Measurements from ENCODE around the gene GATAD2B.
"Not testable (repeated sequence)": the region's sequence is repeated elsewhere in the genome, so short reads cannot be mapped to it uniquely, and the experiment has no call there.

The GATAD2B gene

DNA sequence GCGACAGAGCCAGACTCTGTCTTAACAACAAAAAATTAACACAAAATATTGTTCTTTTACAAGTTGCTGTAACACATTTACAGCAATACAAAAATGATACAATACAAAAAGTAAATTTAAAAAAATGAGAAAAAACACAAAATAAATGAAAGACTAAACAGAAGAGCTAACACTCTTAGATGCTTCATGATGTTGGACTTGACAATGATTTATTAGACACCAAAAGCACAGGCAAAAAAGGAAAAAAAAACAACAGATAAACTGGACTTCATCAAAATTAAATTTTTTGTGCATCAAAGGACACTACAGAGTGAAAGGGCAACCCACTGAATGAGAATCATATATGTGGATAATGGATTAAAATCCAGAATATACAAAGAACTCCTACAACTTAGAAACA is 16.4 kb downstream of the GATAD2B start (continued):
- TF ChIP-seq, protein P1, sequence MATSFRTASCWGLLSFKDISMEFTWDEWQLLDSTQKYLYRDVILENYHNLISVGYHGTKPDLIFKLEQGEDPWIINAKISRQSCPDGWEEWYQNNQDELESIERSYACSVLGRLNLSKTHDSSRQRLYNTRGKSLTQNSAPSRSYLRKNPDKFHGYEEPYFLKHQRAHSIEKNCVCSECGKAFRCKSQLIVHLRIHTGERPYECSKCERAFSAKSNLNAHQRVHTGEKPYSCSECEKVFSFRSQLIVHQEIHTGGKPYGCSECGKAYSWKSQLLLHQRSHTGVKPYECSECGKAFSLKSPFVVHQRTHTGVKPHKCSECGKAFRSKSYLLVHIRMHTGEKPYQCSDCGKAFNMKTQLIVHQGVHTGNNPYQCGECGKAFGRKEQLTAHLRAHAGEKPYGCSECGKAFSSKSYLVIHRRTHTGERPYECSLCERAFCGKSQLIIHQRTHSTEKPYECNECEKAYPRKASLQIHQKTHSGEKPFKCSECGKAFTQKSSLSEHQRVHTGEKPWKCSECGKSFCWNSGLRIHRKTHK (tag by site-specific recombination; IDR thresholded peaks at IDR 0.05), result no peak
- TF ChIP-seq SP7 (tag by site-specific recombination; IDR thresholded peaks at IDR 0.05), result no peak

DNA sequence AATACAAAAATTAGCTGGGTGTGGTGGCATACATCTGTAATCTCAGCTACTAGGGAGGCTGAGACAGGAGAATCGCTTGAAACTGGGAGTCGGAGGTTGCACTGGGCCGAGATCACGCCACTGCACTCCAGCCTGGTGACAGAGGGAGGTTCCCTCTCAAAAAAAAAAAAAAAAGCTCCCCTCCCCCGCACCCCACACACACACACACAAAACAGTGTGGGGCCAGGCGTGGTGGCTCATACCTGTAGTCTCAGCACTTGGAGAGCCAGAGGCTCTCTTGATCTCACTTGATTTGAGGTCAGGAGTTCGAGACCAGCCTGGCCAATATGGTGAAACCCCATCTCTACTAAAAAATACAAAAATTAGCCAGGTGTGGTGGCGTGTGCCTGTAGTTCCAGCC is 16.9 kb downstream of the GATAD2B start:
- POLR2A ChIA-PET, result interaction anchor here (0.6 to 1.0 kb wide), 5 partner anchors 10 to 272 kb away, joined by 3 read pairs; partner anchors contain the start of gene CHTOP
- H3K4me3 ChIP-seq (ENCODE audit: low read depth, low read length); H3K9me3 ChIP-seq (ENCODE audit: control insufficient read depth, insufficient read depth, low read depth, low read length); H3K27ac ChIP-seq (ENCODE audit: extremely low read depth, low read depth, low read length); CTCF ChIA-PET; H3K4me1 ChIP-seq (ENCODE audit: control insufficient read depth, insufficient read depth, low read length): not testable (repeated sequence)
- peaks cover 7 to 16% of the 10 kb centered on the region in 2 experiments; a peak in 2 of 3 replicates for H3K36me3 ChIP-seq (ENCODE audit: control insufficient read depth in 2 of 2, insufficient read depth in 1 of 2, low read length in 2 of 2)
- TF ChIP-seq, protein P2, sequence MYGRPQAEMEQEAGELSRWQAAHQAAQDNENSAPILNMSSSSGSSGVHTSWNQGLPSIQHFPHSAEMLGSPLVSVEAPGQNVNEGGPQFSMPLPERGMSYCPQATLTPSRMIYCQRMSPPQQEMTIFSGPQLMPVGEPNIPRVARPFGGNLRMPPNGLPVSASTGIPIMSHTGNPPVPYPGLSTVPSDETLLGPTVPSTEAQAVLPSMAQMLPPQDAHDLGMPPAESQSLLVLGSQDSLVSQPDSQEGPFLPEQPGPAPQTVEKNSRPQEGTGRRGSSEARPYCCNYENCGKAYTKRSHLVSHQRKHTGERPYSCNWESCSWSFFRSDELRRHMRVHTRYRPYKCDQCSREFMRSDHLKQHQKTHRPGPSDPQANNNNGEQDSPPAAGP (tag by site-specific recombination; IDR thresholded peaks at IDR 0.05), result 0 out of 2 replicates have a peak, but pooled peaks have one; percentile 24

DNA sequence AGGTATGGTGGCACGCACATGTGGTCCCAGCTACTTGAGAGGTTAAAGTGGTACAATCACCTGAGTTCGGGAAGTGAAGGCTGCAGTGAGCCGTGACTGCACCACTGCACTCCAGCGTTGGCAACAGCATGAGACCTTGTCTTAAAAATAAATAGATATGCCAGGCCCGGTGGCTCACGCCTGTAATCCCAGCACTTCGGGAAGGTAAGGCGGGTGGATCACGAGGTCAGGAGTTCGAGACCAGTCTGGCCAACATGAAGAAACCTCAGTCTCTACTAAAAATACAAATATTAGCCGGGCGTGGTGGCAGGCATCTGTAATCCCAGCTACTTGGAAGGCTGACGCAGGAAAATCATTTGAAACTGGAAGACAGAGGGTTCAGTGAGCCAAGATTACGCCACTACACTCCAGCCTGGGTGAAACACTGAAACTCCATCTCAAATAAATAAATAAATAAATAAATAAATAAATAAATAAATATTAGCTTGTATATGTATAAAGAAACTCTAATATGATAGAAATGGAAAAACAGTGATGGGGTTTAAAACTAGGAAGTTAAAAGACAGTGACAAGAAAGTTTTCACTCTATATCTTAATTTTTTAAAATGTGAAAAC is 18.8 kb downstream of the GATAD2B start:
- Histone ChIP-seq H3K27ac (ENCODE audit: extremely low read depth, low read depth, low read length) (no peak overlapping the region), H3K4me3 (ENCODE audit: low read depth, low read length) (no peak overlapping the region), H3K4me1 (ENCODE audit: control insufficient read depth, insufficient read depth, low read length) (peaks cover 2% of the 10 kb centered on the region; the same call in 1 of the 2 replicates), H3K9me3 (ENCODE audit: control insufficient read depth, insufficient read depth, low read depth, low read length) (no peaks in the 10 kb centered on the region), H3K36me3 (ENCODE audit: control insufficient read depth in 2 of 2, insufficient read depth in 1 of 2, low read length in 2 of 2) (peaks cover 16 to 20% of the 10 kb centered on the region in 2 experiments)
- POLR2A ChIA-PET, result no interaction called here
- CTCF ChIA-PET, result no interaction called here
- TF ChIP-seq ZNF211 (tag by site-specific recombination; IDR thresholded peaks at IDR 0.05; ENCODE audit: low read depth) (no peak), ZIC2 (tag by site-specific recombination; IDR thresholded peaks at IDR 0.05) (no peak), ZNF221 (tag by site-specific recombination; IDR thresholded peaks at IDR 0.05; ENCODE audit: borderline replicate concordance) (no peak), ZFP69B (tag by site-specific recombination; IDR thresholded peaks at IDR 0.05) (no peak), ZNF223 (tag by site-specific recombination; IDR thresholded peaks at IDR 0.05) (no peak), ZNF571 (tag by site-specific recombination; IDR thresholded peaks at IDR 0.05) (no peak), WT1 (tag by site-specific recombination; IDR thresholded peaks at IDR 0.05) (no peak), ZNF274 (IDR thresholded peaks at IDR 0.05; ENCODE audit: low read length) (no peak), ZNF274 (tag by site-specific recombination; IDR thresholded peaks at IDR 0.05; ENCODE audit: borderline replicate concordance) (no peak), ZNF366 (tag by site-specific recombination; conservative IDR thresholded peaks at IDR 0.05) (0 out of 2 replicates have a peak, but pooled peaks have one; percentile 10), ZXDB (tag by site-specific recombination; IDR thresholded peaks at IDR 0.05) (peak; percentile 77), MYNN (tag by site-specific recombination; IDR thresholded peaks at IDR 0.05; ENCODE audit: borderline replicate concordance) (peak; percentile 54; the same call in 1 of the 2 replicates)
- TF ChIP-seq, protein P3, sequence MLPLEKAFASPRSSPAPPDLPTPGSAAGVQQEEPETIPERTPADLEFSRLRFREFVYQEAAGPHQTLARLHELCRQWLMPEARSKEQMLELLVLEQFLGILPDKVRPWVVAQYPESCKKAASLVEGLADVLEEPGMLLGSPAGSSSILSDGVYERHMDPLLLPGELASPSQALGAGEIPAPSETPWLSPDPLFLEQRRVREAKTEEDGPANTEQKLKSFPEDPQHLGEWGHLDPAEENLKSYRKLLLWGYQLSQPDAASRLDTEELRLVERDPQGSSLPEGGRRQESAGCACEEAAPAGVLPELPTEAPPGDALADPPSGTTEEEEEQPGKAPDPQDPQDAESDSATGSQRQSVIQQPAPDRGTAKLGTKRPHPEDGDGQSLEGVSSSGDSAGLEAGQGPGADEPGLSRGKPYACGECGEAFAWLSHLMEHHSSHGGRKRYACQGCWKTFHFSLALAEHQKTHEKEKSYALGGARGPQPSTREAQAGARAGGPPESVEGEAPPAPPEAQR (tag by site-specific recombination; IDR thresholded peaks at IDR 0.05), result no peak
- TF ChIP-seq, protein P4, sequence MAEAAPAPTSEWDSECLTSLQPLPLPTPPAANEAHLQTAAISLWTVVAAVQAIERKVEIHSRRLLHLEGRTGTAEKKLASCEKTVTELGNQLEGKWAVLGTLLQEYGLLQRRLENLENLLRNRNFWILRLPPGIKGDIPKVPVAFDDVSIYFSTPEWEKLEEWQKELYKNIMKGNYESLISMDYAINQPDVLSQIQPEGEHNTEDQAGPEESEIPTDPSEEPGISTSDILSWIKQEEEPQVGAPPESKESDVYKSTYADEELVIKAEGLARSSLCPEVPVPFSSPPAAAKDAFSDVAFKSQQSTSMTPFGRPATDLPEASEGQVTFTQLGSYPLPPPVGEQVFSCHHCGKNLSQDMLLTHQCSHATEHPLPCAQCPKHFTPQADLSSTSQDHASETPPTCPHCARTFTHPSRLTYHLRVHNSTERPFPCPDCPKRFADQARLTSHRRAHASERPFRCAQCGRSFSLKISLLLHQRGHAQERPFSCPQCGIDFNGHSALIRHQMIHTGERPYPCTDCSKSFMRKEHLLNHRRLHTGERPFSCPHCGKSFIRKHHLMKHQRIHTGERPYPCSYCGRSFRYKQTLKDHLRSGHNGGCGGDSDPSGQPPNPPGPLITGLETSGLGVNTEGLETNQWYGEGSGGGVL (tag by site-specific recombination; IDR thresholded peaks at IDR 0.05), result no peak
- TF ChIP-seq, protein P5, sequence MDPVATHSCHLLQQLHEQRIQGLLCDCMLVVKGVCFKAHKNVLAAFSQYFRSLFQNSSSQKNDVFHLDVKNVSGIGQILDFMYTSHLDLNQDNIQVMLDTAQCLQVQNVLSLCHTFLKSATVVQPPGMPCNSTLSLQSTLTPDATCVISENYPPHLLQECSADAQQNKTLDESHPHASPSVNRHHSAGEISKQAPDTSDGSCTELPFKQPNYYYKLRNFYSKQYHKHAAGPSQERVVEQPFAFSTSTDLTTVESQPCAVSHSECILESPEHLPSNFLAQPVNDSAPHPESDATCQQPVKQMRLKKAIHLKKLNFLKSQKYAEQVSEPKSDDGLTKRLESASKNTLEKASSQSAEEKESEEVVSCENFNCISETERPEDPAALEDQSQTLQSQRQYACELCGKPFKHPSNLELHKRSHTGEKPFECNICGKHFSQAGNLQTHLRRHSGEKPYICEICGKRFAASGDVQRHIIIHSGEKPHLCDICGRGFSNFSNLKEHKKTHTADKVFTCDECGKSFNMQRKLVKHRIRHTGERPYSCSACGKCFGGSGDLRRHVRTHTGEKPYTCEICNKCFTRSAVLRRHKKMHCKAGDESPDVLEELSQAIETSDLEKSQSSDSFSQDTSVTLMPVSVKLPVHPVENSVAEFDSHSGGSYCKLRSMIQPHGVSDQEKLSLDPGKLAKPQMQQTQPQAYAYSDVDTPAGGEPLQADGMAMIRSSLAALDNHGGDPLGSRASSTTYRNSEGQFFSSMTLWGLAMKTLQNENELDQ (tag by site-specific recombination; IDR thresholded peaks at IDR 0.05; ENCODE audit: low read depth), result no peak
- TF ChIP-seq, protein P6, sequence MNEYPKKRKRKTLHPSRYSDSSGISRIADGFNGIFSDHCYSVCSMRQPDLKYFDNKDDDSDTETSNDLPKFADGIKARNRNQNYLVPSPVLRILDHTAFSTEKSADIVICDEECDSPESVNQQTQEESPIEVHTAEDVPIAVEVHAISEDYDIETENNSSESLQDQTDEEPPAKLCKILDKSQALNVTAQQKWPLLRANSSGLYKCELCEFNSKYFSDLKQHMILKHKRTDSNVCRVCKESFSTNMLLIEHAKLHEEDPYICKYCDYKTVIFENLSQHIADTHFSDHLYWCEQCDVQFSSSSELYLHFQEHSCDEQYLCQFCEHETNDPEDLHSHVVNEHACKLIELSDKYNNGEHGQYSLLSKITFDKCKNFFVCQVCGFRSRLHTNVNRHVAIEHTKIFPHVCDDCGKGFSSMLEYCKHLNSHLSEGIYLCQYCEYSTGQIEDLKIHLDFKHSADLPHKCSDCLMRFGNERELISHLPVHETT (tag by site-specific recombination; IDR thresholded peaks at IDR 0.05), result no peak
- TF ChIP-seq, protein P7, sequence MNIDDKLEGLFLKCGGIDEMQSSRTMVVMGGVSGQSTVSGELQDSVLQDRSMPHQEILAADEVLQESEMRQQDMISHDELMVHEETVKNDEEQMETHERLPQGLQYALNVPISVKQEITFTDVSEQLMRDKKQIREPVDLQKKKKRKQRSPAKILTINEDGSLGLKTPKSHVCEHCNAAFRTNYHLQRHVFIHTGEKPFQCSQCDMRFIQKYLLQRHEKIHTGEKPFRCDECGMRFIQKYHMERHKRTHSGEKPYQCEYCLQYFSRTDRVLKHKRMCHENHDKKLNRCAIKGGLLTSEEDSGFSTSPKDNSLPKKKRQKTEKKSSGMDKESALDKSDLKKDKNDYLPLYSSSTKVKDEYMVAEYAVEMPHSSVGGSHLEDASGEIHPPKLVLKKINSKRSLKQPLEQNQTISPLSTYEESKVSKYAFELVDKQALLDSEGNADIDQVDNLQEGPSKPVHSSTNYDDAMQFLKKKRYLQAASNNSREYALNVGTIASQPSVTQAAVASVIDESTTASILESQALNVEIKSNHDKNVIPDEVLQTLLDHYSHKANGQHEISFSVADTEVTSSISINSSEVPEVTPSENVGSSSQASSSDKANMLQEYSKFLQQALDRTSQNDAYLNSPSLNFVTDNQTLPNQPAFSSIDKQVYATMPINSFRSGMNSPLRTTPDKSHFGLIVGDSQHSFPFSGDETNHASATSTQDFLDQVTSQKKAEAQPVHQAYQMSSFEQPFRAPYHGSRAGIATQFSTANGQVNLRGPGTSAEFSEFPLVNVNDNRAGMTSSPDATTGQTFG (tag by site-specific recombination; IDR thresholded peaks at IDR 0.05; ENCODE audit: borderline replicate concordance), result no peak
